Smooth muscle cell (in vitro differentiated cells): Measurements from ENCODE around the gene MAPK7. TPM values are rescaled to one million over a fixed set of nuclear protein-coding genes. Genes with fewer than 3 reads are reported as not detected.

Experiments
- DNase-seq: peaks from one replicate; lab custom pipeline; 2025; ENCODE audit not compliant: unreplicated experiment; lab: John Stamatoyannopoulos, UW
- H2AFZ ChIP-seq: fragments of 200-600 bp; sonication (generic); 2 replicates; pipeline ENCODE4 v1.6.0; 2016; ENCODE audit warnings: antibody characterized with exemption, low read depth, mild to moderate bottlenecking
- H3F3A ChIP-seq: fragments of 200-600 bp; sonication (generic); 2 replicates; pipeline ENCODE4 v1.6.0; 2017; ENCODE audit warnings: antibody characterized with exemption, low read depth
- H3K27ac ChIP-seq: fragments of 200-600 bp; sonication (generic); 2 replicates; pipeline ENCODE4 v1.5.1; 2016; ENCODE audit warnings: low read depth, mild to moderate bottlenecking
- H3K27me3 ChIP-seq: fragments of 200-600 bp; sonication (generic); 2 replicates; pipeline ENCODE4 v1.6.1; 2016; ENCODE audit warnings: low read depth, mild to moderate bottlenecking
- H3K36me3 ChIP-seq: fragments of 200-600 bp; sonication (generic); 2 replicates; pipeline ENCODE4 v1.5.1; 2016; ENCODE audit warnings: low read depth
- H3K4me1 ChIP-seq: fragments of 200-600 bp; sonication (generic); 2 replicates; pipeline ENCODE4 v1.5.1; 2016; ENCODE audit warnings: low read depth
- H3K4me2 ChIP-seq: fragments of 200-600 bp; sonication (generic); 2 replicates; pipeline ENCODE4 v1.6.0; 2016; ENCODE audit warnings: mild to moderate bottlenecking
- H3K4me3 ChIP-seq: fragments of 200-600 bp; sonication (generic); 2 replicates; pipeline ENCODE4 v1.5.1; 2016; ENCODE audit warnings: mild to moderate bottlenecking
- H3K79me2 ChIP-seq: fragments of 200-600 bp; sonication (generic); 2 replicates; pipeline ENCODE4 v1.6.0; 2016; ENCODE audit warnings: low read depth, mild to moderate bottlenecking
- H3K9ac ChIP-seq: fragments of 200-600 bp; sonication (generic); 2 replicates; pipeline ENCODE4 v1.6.0; 2016; ENCODE audit warnings: low read depth
- H3K9me3 ChIP-seq: fragments of 200-600 bp; sonication (generic); replicated peaks from 2 replicates; pipeline ENCODE4 v1.5.1; 2016; ENCODE audit warnings: low read depth
- H4K20me1 ChIP-seq: fragments of 200-600 bp; sonication (generic); 2 replicates; pipeline ENCODE4 v1.6.0; 2016; ENCODE audit warnings: low read depth
- WGBS: methylation state at CpG from one replicate; pipeline ENCODE4 v1.1.7; 2016; ENCODE audit warnings: low lambda C conversion rate; 5-methylcytosine and 5-hydroxymethylcytosine counted together
- polyA plus RNA-seq: library from polyadenylated mRNA; unstranded; fragments of >200 nt; fragmentation: Nextera tagmentation; extraction: Ambion mirVana; gene quantifications from 2 replicates; pipeline ENCODE4 v1.2.1, GENCODE V29; 2016
- total RNA-seq: library from RNA; depleted of rRNA; stranded (reverse); fragments of >200 nt; gene quantifications from 2 replicates; pipeline ENCODE4 v1.2.3, GENCODE V29; 2014
- TF ChIP-seq, protein P1 (sequence below): fragments of 200-600 bp; sonication (generic); IDR thresholded peaks from 2 replicates; pipeline ENCODE4 v1.5.1; 2017; ENCODE audit warnings: borderline replicate concordance, mild to moderate bottlenecking, antibody characterized with exemption; ENCODE audit not compliant: insufficient read depth, poor library complexity, severe bottlenecking

Gene MAPK7
- total and polyA plus RNA-seq, 2 experiments from 2014 or later = 9.1 to 36.3 TPM

DNA sequence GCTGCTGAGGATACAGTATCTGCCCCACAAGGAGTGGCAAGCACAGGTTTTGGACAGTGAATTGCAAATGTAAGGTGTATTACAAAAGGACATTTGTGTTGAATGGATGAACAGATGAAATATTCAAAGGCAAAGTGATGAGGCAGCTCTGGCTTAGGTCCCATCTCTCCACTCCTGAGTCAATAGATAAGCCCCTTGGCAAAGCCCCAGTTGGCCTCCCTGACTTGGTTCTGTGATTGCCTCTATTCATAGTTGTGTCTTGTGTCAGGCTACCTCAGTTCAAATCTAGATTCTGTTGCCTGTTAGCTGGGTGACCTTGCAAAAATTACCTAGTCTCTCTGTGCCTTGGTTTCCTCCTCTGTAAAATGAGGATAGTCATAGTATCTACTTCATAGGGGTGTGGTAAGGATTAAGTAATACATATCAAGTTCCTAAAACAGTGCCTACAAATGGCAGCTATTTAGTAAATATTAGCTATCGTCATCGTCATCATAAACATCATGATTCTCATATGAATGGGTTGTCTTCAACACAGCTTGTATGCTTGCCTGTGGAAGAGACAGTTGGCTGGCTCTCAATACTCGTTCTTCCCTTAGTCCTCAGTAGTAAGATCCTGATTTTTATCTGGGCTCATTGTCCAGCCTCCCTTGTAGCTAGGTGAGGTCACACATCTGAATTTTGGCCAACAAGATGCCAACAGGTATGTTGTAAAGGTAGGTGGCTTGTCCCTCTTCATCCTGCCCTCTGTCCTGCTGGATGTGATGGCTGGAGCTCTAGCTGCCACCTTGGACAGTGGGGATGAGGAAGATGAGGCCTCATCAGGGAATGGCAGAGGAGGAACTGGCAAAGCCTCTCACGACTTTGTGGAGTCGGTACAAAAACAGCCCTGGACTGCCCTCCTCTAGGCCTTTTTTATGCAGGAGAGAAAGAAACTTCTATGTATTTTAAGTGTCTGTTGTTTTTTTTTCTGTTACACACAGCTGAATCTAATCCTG, 10.8 kb downstream of the MAPK7 start:
- Histone ChIP-seq H3K4me2 (no peak overlapping the region), H3K9me3 (no peaks in the 10 kb centered on the region), H3K36me3 (no peaks in the 10 kb centered on the region), H3K27ac (peak overlapping the region; percentile 91), H3F3A (peaks cover 43% of the 10 kb centered on the region), H3K27me3 (no peaks in the 10 kb centered on the region), H3K79me2 (no peaks in the 10 kb centered on the region), H2AFZ (no peak overlapping the region), H4K20me1 (peaks cover 11% of the 10 kb centered on the region), H3K9ac (no peak overlapping the region), H3K4me3 (no peak overlapping the region), H3K4me1 (peaks cover 37% of the 10 kb centered on the region)
- WGBS = 80% methylated on average over 5 of the region's 5 CpGs
- no peak for DNase-seq
- TF ChIP-seq, protein P1, sequence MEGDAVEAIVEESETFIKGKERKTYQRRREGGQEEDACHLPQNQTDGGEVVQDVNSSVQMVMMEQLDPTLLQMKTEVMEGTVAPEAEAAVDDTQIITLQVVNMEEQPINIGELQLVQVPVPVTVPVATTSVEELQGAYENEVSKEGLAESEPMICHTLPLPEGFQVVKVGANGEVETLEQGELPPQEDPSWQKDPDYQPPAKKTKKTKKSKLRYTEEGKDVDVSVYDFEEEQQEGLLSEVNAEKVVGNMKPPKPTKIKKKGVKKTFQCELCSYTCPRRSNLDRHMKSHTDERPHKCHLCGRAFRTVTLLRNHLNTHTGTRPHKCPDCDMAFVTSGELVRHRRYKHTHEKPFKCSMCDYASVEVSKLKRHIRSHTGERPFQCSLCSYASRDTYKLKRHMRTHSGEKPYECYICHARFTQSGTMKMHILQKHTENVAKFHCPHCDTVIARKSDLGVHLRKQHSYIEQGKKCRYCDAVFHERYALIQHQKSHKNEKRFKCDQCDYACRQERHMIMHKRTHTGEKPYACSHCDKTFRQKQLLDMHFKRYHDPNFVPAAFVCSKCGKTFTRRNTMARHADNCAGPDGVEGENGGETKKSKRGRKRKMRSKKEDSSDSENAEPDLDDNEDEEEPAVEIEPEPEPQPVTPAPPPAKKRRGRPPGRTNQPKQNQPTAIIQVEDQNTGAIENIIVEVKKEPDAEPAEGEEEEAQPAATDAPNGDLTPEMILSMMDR = no peak

DNA sequence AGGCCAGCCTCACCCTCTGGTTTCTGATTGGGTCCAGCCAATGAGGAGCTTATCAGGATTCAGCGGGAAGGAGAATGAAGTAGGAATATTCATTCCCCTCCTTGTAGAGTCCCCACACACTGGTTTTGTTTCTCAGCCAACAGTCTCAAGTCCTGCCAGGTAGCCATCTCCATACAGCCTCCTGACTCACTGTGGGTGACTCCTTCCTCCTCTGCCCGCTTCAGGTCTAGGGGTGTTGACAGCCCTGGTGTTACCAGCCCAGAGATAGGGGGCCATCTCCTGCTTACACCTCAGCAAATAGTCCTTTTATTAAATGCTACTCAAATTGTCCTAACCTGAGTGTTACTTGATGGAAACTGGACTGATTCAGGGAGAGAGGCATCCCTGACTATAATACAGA, 12.7 kb downstream of the MAPK7 start:
- H4K20me1 ChIP-seq = no peaks in the 10 kb centered on the region
- no peak overlapping the region for H3K4me3 ChIP-seq
- no peak overlapping the region for H3K9ac ChIP-seq
- peaks cover 37% of the 10 kb centered on the region for H3F3A ChIP-seq
- H3K27ac ChIP-seq = no peak overlapping the region
- no peaks in the 10 kb centered on the region for H3K36me3 ChIP-seq
- DNase-seq = no peak
- no peak overlapping the region for H3K4me2 ChIP-seq
- no peaks in the 10 kb centered on the region for H3K27me3 ChIP-seq
- no peaks in the 10 kb centered on the region for H3K9me3 ChIP-seq
- peaks cover 34% of the 10 kb centered on the region for H3K4me1 ChIP-seq
- no peak overlapping the region for H2AFZ ChIP-seq
- TF ChIP-seq, protein P1 = no peak
- no peaks in the 10 kb centered on the region for H3K79me2 ChIP-seq
- 85% methylated on average over 2 of the region's 2 CpGs for WGBS

DNA sequence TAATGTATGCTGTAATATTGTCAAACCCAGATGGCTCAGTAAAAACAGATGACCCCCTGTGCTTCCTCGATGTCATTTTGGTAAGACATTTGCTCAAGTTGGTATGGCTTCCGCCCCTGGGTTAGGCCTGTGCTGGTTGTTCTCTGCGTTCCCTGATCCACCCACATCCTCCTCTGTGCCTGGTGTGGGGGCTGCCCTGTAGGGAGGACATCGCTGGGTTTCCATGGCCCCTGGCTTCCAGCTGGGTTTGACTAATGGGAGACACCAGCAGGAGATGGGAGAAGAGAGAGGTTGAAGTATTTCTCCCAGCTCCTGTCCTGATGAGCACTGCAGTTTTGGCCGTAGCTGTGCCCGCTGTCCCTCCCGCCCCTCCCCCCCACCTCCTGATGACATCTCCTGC, 13.1 kb downstream of the MAPK7 start:
- no peak overlapping the region for H3K4me3 ChIP-seq
- DNase-seq = no peak
- H3K4me2 ChIP-seq = no peak overlapping the region
- no peak overlapping the region for H3K27ac ChIP-seq
- H2AFZ ChIP-seq = no peak overlapping the region
- H3K36me3 ChIP-seq = no peaks in the 10 kb centered on the region
- H3F3A ChIP-seq = peaks cover 34% of the 10 kb centered on the region
- H3K9ac ChIP-seq = no peak overlapping the region
- H3K9me3 ChIP-seq = no peaks in the 10 kb centered on the region
- no peaks in the 10 kb centered on the region for H4K20me1 ChIP-seq
- H3K27me3 ChIP-seq = no peaks in the 10 kb centered on the region
- peaks cover 34% of the 10 kb centered on the region for H3K4me1 ChIP-seq
- TF ChIP-seq, protein P1 = no peak
- no peaks in the 10 kb centered on the region for H3K79me2 ChIP-seq
- 64% methylated on average over 7 of the region's 7 CpGs for WGBS
